ENCODE results near the gene DPF3. TPM values are rescaled to one million over a fixed set of nuclear protein-coding genes. Genes with fewer than 3 reads are reported as not detected.

The DPF3 gene
- total RNA-seq, 1 donor from 2014 or later: 12.4 TPM

DNA sequence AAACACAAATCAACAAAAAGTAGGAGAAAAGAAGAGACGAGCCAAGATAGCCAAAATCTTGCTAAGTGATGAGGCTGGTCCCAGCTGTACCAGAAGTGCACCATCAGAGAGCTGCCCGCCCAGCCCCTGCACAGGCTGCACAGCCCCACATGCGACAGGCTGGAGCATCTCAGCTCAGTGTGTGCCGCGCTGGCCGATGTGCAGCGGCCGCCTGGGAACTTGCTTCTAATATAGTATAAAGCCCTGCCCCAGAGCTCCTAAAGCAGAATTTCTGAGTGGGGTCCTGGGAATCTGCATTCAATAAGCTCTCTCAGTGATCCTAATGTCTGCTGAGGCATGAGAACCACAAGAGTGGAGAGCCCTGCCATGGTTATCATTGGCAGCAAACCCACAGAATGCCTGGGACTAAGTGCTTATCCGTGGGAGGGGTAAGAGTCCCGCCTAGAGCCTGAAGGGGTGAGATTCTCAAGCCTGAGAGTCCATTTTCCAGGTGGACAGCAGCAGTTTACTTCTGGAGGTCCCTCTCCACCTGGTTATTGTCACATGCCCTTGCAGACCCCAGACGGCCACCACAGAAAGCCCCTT is 171.6 kb downstream of the DPF3 start:
- intact Hi-C loops (cut with micrococcal nuclease): no loop called here

- intact Hi-C loops (cut with micrococcal nuclease): no loop called here
These were observed 172.8 kb downstream of the DPF3 start for GRCh38 chr14:72721083-72721482.

GRCh38 chr14:72717220-72717619 is 176.7 kb downstream of the DPF3 start:
- intact Hi-C loops (cut with micrococcal nuclease): loop anchor here (2.0 kb wide), 1 partner anchor 198 kb away; no protein-coding TSS in a partner anchor

GRCh38 chr14:72716476-72716875 is 177.4 kb downstream of the DPF3 start:
- intact Hi-C loops (cut with micrococcal nuclease): loop anchor here (2.0 kb wide), 1 partner anchor 198 kb away; no protein-coding TSS in a partner anchor

GRCh38 chr14:72715850-72716228 is 178.1 kb downstream of the DPF3 start:
- intact Hi-C loops (cut with micrococcal nuclease): loop anchor here (2.0 kb wide), 2 partner anchors 121 to 197 kb away; no protein-coding TSS in a partner anchor

DNA sequence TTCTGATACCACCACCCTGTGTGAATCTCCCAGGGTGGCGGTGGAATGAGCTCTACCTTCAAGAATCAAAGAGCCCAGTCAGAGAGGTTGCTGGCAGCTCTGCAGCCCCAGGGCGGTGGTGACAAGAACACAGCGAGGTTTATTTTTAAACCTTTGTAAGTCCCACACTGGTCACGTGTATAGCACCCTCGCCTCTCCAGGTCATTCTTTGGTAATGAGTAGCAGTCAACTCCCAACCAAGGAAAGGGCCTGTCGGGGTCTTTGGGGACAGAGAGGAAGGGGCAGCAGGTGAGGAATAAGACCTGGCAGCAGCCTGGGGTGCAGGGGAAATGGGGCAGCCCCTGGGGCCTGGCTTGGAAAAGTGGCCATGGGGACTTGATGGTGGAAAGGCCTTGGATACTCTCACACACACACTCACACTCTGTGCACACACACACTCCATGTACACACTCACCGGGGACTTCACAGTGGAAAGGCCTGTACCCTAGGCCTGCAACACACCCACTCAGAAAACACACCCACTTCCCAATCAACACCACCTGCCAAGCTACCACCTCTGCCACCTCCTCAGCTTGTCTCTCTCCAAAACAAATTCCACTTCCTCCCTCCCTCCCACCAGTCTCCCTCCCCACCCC is 178.6 kb downstream of the DPF3 start:
- intact Hi-C loops (cut with micrococcal nuclease): loop anchor here (2.0 kb wide), 1 partner anchor 121 kb away; no protein-coding TSS in a partner anchor

DNA sequence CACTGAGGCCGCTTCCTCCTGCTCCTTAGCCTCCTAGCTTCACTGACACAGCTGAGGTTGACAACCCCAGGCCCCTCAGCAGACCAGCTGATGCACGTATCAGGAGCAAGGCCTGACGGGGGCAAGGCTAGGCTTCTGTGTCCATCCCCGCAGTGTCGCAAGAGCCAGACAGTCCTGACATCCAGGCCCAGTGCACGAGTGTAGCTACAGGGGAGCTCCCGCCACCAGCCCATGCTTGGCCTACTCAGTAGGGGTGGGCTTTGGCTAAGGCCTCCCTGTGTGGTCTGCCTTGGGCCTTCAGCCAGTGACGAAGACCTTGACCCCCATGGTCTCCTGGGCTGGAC is 179.1 kb downstream of the DPF3 start:
- intact Hi-C loops (cut with micrococcal nuclease): loop anchor here (2.0 kb wide), 1 partner anchor 120 kb away; no protein-coding TSS in a partner anchor

- intact Hi-C loops (cut with micrococcal nuclease): loop anchor here (2.0 kb wide), 1 partner anchor 119 kb away; no protein-coding TSS in a partner anchor
These were observed 179.8 kb downstream of the DPF3 start for GRCh38 chr14:72714094-72714493.

DNA sequence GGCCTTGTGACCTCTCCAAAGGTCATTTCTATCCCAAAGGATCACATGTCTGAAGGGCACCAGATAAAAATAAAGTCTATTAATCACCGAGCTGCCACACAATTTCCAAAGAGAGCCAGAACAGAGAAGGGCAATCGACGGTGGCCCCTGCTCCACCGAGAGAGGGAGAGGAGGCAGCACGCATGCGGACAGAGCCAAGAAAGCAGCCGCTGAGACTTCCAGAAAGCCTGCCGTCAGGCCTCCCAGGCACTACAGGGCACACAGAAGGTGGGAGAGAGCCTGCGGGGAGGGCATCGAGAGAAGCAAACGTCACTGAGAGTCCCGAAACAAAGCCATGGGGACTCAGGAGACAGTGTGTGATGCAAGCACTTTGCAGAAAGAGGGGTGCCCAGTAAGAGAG is 182.0 kb downstream of the DPF3 start:
- intact Hi-C loops (cut with micrococcal nuclease): no loop called here

DNA sequence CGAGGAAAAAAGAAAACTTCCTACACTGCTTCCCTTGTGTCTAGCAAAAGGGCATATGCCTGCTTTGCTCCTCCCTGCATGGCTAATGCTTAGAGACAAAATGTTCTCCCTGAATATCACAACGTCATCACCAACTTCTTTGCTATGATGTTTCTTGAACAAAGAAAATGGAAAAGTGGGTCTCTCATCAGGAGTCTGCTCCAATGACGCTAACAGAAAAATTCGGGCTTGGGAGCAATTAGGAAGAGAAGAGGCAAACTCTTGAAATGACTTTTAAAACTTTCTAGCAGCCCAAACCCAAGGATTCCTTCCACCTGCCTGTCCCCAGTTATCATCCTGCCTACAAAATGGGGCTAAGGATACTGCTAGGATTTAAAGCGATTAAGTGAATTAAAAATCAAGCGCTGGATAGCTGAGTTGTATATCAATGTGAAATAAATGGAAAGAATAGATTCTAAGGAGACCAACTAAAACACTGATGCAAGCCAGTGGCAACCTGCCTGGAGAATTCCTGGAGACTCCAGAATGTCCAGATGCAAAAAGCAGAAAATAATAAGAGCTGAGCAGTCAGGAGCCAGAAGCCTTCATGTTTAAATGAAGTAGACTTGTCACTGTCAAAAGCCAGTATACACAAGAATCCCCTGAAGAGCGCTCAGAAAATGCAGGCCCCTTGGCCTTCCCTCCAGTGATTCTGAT is 183.8 kb downstream of the DPF3 start:
- intact Hi-C loops (cut with micrococcal nuclease): no loop called here

DNA sequence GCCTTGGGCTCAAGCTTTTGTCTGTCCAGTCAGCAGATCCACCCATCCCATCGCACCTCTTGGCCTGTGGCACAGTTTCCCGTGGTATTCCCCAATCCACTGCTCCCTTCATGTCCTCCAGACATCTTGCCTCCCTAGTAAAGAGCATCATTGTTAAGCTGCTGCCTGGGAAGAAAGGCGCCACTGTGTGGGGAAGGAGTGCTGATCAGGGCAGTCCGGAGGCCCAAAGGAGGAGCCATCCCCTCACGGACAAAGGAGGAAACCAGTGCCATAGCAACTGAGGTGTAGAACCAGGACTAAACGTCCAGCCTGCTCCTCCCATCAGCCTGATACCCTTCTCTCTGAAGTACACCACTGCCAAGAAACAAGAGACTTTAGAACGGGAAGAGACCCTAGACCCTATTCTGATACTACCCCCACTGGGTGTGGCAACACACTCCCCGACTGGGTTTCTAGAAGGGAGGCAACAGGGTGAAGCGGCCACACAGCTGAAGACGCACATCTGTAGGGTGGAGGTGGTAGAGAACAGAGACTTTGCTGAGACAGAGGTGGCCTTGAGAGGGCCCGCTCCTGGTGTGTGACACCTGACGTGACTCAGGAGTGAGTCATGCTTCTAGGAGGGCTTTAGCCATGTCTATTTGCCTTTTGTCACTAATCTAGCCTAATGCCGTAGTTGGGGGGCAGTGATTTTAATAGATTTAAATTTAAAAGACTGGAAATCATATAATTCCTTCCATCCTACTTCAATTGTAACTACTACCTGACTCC is 185.0 kb downstream of the DPF3 start:
- intact Hi-C loops (cut with micrococcal nuclease): no loop called here

GRCh38 chr14:72708222-72708621 is 185.7 kb downstream of the DPF3 start:
- intact Hi-C loops (cut with micrococcal nuclease): no loop called here

DNA sequence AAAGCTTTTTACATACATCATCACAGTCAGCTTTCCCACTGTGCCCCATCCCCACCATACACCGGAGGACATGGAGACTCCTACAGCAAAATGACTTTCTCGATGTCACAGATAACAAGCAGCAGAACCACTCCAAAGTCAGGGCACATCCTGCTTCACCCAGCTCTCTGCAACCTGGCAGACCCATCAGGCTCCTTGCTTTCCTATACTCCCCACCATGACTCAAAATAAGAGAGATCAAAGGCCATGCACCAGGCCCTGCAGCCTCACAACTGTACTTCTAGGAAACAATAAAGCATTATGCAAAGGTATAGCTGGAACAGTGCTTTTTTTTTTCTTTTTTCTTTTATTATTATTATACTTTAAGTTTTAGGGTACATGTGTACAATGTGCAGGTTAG is 187.4 kb downstream of the DPF3 start:
- intact Hi-C loops (cut with micrococcal nuclease): loop anchor here (2.0 kb wide), 1 partner anchor 186 kb away; no protein-coding TSS in a partner anchor

GRCh38 chr14:72704502-72704901 is 189.4 kb downstream of the DPF3 start:
- intact Hi-C loops (cut with micrococcal nuclease): no loop called here

DNA sequence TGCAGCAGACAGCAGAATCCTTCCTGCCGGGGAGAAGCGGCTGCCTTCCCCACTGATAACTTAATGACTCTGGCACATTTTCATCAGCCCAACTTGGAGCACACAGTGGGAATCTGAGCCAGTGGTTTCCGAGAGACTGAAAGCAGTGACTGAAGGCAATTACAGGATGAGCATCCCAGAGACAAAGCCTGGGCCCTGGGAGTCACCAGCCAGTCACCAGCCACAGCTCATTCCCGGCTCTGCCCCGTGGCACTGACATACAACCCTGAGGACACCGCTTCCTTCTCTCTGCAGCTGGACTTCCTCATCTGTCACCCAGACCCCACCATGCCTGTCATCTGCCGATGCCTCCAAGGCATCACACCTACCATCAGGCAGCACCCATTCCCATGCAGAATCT is 192.3 kb downstream of the DPF3 start:
- intact Hi-C loops (cut with micrococcal nuclease): no loop called here

GRCh38 chr14:72701237-72701565 is 192.7 kb downstream of the DPF3 start:
- intact Hi-C loops (cut with micrococcal nuclease): no loop called here

DNA sequence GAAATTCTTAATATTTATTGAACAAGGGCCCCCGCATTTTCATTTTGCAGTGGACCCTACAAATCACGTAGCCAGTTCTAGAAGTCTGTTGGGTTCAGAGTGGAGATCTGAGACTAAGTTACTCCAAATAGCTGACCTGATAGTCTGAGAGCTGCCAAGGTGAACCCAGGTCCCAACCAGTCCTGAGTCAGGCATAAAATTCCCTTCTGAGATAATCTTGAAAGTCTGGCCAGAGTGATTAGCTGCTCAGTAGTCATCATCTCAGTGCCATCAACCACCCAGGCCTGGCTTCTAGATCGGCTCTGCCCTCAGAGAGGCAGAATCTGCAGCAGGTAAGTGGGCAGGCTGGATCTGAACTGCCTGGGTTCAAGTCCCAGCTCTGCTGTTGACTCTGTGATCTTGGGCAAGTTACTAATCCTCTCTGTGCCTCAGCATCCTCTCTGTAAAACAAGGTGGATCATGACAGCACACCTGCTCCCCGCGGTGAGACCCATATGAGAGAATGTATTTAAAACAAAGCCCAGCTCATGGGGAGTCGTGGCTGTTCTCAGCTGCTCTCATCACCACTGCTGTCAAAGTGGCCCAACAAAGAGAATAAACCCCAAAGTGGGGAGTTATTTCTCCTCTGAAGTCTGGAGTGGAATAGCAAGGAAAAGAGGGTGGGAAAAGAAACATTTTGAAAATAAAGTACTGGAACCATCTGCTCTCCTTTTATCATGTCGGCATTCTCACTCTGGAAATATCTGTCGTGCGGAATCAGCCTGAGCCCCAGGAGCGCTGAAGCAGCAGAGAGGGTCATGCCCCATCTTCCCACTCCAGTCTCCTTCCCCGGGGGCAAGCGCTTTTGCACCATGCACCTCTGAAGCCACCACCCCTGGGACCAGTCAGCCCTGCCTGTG is 193.3 kb downstream of the DPF3 start:
- intact Hi-C loops (cut with micrococcal nuclease): no loop called here

GRCh38 chr14:72699852-72700257 is 194.0 kb downstream of the DPF3 start:
- intact Hi-C loops (cut with micrococcal nuclease): no loop called here

DNA sequence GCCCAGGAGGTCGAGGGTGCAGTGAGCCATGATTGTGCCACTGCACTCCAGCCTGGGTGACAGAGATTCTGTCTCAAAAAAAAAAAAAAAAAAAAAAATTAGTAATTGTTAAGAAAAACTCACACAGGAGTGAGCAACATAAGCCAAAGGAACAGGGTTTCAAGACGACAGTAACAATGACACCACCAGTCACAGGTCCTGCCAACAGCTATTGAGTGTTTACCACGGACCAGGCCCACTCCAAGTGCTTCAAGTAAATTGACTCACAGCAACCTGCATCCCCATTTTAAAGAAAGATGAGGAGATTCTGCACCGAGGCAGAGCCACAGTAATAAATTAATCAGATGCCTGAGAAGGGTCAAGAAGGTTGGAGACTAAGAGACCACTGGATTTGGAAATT is 194.5 kb downstream of the DPF3 start:
- intact Hi-C loops (cut with micrococcal nuclease): no loop called here

- intact Hi-C loops (cut with micrococcal nuclease): no loop called here
These were observed 201.2 kb downstream of the DPF3 start for GRCh38 chr14:72692696-72693095.

- intact Hi-C loops (cut with micrococcal nuclease): no loop called here
These were observed 203.6 kb downstream of the DPF3 start for GRCh38 chr14:72690324-72690723.

All from T-helper 1 cell treated with Interleukin-12 subunit alpha and Interleukin-12 subunit beta and Interleukin-4 antibody, amounts not matched to agents 30 ng/mL and 1 ng/mL, for 36 hours (primary cell).